Middle frontal gyrus (tissue), 1 donor: ENCODE results near the gene CACNB4.
"Not testable (repeated sequence)": the region's sequence is repeated elsewhere in the genome, so short reads cannot be mapped to it uniquely, and the experiment has no call there.

Source experiments
- DNase-seq: peaks from one replicate; pipeline ENCODE4 v3.0.0-alpha.2; 2015; ENCODE audit warnings: low spot score; ENCODE audit errors: extremely low spot score

The CACNB4 gene

DNA sequence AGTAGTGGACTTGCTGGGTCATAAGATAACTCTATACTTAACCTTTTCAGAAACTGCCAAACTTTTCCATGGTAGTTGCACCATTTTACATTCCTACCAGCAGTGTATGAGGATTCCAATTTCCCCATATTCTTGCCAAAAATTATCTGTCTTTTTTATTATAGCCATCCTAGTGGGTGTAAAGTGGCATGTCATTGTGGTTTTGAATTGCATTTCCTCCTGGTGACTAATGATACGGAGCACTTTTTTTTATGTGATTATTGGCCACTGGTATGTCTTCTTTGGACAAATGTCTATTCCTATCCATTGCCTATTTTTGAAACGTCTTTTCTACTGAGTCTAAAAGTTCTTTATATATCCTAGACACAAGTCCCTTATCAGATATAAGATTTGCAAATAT lies 44.3 kb downstream of the CACNB4 start:
- no peak for DNase-seq

DNA sequence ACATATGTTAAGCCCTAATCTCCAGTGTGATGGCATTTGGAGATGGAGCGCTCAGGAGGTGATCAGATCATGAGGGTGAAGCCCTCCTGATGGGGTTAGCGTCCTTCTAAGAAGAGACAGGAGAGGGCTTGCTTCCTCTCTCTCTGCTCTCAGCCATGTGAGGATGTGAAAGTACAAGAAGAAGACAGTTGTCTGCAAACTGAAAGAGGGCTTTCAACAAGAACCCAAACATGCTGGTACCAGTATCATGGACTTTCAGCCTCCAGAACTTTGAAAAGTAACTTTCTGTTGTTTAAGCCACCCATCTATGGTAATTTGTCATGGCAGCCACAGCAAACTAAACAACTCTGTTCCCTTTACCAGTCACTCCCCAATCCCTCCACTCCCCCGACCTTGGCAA lies 47.4 kb downstream of the CACNB4 start:
- no peak for DNase-seq

- no peak for DNase-seq
Measured at GRCh38 chr2:152050915-152051314, 47.9 kb downstream of the CACNB4 start.

- no peak for DNase-seq
Measured at GRCh38 chr2:152050341-152050740, 48.5 kb downstream of the CACNB4 start.

GRCh38 chr2:152049541-152049940 lies 49.3 kb downstream of the CACNB4 start:
- no peak for DNase-seq

- DNase-seq: no peak
Measured at GRCh38 chr2:152047824-152048471, 50.9 kb downstream of the CACNB4 start.

- no peak for DNase-seq
Measured at GRCh38 chr2:152046940-152047339, 51.9 kb downstream of the CACNB4 start.

- no peak for DNase-seq
Measured at GRCh38 chr2:152042636-152043615, 55.9 kb downstream of the CACNB4 start.

- DNase-seq: no peak
Measured at GRCh38 chr2:152038441-152038958, 60.3 kb downstream of the CACNB4 start.

GRCh38 chr2:152037743-152038435 lies 61.0 kb downstream of the CACNB4 start:
- DNase-seq: no peak

DNA sequence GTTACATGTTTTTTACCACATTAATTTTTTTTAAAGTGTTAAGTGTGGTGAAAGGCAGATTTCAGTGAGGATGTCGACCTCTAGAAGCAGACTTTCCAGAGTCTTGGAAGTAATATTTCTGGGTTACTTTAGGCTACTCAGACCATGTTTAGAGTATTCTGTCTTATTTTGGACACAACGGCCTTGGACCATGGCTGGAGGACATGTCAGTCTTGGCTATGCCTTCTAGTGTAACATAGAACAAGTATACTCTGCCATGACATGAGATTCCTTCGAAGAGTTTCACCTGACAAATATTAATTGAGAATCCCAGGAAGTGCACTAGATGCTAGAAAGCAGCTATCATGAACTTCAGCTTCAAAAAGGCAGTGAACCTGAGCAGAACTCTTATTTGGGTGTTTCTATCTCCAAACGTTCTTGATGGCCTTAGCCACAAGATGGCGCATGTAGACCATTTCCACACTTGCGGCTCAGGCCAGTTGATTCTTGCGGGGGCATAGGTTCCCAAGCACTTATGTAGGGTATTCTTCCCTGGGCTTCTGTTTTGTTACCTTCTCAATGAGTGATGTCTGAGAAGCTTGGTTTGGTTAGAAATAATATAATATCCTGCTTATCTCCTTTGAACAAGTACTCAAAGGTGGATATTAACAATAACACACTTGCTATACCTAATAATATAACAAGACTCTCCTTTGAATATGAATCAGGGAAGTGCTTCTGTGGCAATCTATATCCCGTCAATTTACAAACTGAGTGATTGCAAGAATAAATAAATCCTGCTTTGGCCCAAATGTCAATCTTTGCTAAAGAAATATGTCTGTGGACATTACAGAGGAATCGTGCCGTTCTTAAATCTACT lies 62.0 kb downstream of the CACNB4 start:
- DNase-seq: peak; percentile 68

DNA sequence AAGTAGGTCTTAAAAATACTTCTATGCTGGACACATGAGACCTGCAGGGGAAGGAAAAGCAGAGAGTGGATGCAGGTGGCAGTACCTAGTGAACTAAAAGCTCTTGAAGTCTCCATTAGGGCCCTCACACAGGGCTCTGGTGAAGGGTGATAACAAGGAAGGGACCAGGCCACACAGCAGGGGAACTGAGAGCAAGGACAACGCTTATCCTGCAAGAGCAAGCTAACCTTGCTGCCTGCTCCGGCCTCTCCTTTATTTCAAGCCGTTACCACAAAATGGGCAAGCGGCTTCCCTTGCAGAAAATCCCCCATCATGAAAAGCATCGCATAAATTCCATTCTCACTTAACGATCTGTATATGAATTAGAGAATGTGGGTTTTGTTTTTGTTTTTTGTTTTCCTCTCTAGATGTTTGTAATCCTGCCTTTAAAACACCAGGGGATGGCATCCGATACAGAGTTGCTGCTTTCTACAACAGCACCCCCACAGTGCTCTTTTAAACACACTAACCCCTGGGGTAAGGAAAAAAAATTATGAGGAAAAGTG lies 64.5 kb downstream of the CACNB4 start:
- no peak for DNase-seq

DNA sequence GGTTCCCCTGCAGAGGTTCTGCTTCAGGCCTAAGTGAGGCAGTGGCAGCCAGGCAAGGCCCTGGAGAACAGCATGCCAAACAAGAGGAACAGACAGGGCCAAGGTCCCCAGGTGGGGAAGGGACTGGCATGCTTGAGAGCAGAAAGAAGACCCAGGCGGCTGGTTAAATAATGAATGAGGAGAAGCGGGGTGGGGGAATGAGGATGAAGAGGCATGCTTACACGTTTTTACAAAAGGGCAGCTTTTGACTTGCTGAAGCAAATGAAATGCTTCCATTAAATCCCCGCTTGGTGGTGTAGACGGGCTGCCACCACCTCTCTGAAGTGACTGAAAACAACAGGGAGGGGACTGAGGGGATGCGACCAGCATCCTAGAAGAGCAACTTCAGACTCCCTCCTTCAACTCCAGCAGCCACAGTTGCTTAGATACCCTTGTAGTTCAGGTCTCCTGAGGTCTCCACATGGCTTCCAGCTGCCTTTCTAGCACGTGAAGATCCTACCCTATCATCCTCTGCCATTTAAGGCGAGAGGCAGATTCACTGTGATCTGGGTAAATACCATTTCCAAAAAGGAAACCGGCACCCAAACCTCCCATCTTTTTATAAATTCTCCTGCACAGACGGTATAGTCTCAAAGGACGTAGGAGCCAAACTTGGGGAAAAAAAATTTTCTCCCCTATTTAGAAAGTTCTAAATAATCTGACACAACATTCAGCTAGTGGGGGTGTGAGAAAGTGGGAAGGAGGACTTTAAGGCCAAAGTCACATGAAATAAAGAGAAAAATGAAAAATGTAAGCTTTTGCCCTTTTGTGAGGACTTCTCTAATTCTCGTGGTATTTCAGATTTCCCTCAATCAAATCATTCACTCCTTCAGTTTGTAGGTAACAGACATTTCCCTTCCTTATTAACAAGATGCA lies 65.6 kb downstream of the CACNB4 start:
- DNase-seq: no peak

DNA sequence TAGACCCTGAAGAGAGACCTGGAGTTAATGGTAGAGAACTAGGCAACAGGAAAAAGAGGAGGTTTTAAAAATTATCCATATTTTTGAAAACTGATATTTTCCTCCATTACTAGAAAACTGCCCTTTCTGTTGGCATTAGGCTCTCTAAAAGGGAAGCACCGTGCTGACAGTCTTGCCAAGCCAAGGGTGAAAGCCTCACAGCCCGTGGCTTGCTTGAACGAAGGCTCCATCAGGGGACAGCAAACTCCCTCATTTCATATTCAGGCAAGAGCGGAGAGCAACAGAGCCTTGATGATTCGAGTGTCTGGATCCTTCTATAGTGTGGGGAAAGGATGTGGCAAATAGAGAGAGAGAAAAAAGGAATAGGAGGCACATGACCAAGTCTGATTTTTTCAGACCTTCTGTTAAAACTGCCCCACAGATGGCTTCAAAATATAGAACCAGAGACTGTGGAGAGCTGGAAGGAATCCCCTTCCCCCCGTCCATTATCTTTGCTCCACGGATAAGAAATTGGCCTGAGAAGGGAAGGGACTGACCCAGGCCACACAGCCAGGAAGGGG lies 67.0 kb downstream of the CACNB4 start:
- no peak for DNase-seq

DNA sequence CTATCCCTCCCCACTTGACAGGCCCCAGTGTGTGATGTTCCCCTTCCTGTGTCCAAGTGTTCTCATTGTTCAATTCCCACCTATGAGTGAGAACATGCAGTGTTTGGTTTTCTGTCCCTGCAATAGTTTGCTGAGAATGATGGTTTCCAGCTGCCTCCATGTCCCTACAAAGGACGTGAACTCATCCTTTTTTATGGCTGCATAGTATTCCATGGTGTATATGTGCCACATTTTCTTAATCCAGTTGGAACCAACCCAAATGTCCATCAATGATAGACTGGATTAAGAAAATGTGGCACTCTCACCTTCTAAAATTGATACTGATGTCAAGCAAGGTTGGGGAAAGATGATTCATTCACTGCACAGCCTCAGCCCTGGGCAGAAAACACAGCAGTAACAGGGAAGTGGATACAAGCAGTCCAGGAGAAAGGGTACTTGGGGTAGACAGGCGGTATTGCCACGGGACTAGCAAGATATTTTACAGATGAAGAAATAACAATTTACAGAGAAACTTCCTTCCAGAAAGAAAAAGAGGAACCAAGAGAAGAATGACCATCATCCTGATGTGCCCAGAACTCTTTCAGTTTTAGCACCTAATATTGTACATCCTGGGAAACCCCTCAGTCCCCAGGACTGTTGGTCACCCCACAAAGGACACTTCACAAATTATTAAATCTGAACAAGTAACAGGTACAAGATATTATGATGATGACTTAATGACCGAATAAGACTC lies 68.1 kb downstream of the CACNB4 start:
- not testable (repeated sequence) for DNase-seq

DNA sequence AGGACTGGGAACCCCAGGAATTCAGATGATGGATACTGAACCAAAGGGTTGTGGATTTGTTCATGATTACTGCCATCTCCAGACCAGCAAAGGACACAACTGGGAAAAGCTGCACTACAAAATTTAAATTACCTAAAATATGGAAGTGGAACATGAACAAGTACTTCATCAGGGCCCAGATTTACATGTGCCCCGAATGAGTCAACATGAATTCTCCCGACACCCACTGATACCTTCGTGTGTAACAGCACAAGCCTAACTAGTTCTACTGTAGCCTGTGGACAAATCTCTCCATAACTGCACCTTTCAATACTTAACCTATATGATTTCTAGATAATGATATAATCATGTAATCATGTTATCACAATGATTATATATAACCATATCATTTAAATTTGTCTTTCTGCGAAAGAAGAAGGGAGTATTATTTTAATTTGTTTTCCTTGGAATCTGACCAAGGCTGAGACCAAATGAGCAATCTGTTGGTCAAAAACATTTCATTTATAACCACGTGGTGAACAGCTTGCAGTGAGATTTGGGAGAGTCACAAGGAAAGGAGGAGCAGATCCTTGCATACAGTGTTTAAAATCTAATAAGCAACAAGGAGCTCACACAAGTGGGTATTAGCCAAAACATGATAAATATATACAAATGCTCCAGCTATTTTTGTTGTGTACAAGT lies 70.5 kb downstream of the CACNB4 start:
- no peak for DNase-seq

DNA sequence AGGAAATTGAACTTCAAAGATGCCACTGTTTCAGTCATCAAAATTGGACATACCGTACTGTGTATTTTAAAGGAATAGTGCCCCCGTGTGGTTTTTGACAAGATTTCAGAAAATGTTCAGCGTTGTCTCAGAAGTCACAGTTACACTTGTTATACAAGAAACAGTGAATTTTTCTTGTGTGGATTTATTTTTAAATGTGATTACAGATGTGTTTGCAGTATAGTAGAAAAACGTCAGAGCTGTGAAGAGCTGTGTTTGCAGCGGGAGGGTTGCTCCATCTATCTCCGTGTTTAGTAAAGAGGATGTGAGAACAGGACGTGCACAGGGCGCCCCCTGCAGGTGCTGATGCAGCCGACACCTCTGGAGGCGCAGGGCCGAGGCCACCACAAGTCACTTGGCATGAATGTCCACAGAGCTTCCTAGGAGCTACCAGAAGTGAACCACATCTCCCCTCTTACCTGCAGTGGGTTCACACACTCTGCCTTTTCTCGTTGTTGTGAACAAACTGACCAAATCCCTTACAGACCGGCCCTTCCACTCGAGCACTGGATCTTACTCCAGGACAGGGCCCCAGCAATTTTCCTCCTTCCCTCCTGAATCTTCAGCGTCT lies 73.1 kb downstream of the CACNB4 start:
- peak; percentile 75 for DNase-seq
